Nephron (organoid): Measurements from ENCODE around the gene GBA2.

Experiments
- H3K27ac Mint-ChIP-seq, 3 experiments: 2 replicates each; pipeline ENCODE4 v1.8.0; 2020; ENCODE audit warnings: mixed read lengths in 3 of 3, mild to moderate bottlenecking in 2 of 3, moderate library complexity in 1 of 3
- H3K27me3 Mint-ChIP-seq: 2 replicates; pipeline ENCODE4 v1.8.0; 2021; ENCODE audit warnings: low read depth, mild to moderate bottlenecking, moderate library complexity, mixed read lengths
- H3K36me3 Mint-ChIP-seq: 2 replicates; pipeline ENCODE4 v1.8.0; 2020; ENCODE audit warnings: low read depth, mixed read lengths
- H3K4me1 Mint-ChIP-seq: 2 replicates; pipeline ENCODE4 v1.8.0; 2020; ENCODE audit warnings: mixed read lengths
- H3K4me3 Mint-ChIP-seq, 3 experiments: 2 replicates each; pipeline ENCODE4 v1.8.0; 2020; ENCODE audit warnings: mild to moderate bottlenecking in 3 of 3, mixed read lengths in 3 of 3, moderate library complexity in 2 of 3
- H3K9me3 Mint-ChIP-seq: 2 replicates; pipeline ENCODE4 v1.8.0; 2020; ENCODE audit warnings: mixed read lengths
- CTCF ChIP-seq, 3 experiments: fragments of 200-600 bp; sonication (generic); IDR thresholded peaks; one replicate each; pipeline ENCODE4 v1.5.0; 2021; ENCODE audit warnings: antibody characterized with exemption in 3 of 3; ENCODE audit not compliant: unreplicated experiment in 3 of 3

Gene GBA2

GRCh38 chr9:35783418-35783817 is 34.4 kb upstream of the GBA2 start:
- H3K4me1 Mint-ChIP-seq: no peaks in the 10 kb centered on the region
- H3K27me3 Mint-ChIP-seq: peaks cover 10% of the 10 kb centered on the region
- H3K4me3 Mint-ChIP-seq: no peak overlapping the region
- no peak overlapping the region for H3K27ac Mint-ChIP-seq
- TF ChIP-seq CTCF (IDR thresholded peaks at IDR 0.05; ENCODE audit: unreplicated experiment in 3 of 3): no peak
- H3K36me3 Mint-ChIP-seq: peaks cover 10% of the 10 kb centered on the region
- H3K9me3 Mint-ChIP-seq: no peaks in the 10 kb centered on the region

- TF ChIP-seq CTCF (IDR thresholded peaks at IDR 0.05; ENCODE audit: unreplicated experiment in 3 of 3): no peak
- no peaks in the 10 kb centered on the region for H3K9me3 Mint-ChIP-seq
- H3K27me3 Mint-ChIP-seq: peaks cover 10% of the 10 kb centered on the region
- peaks cover 2% of the 10 kb centered on the region for H3K4me1 Mint-ChIP-seq
- H3K36me3 Mint-ChIP-seq: peaks cover 10% of the 10 kb centered on the region
- no peak overlapping the region for H3K27ac Mint-ChIP-seq
- H3K4me3 Mint-ChIP-seq: no peak overlapping the region
These were observed 32.0 kb upstream of the GBA2 start for GRCh38 chr9:35781066-35781465.

GRCh38 chr9:35778496-35778895 is 29.5 kb upstream of the GBA2 start:
- H3K4me1 Mint-ChIP-seq: peaks cover 16% of the 10 kb centered on the region
- H3K4me3 Mint-ChIP-seq: no peak overlapping the region
- H3K9me3 Mint-ChIP-seq: no peaks in the 10 kb centered on the region
- peaks cover 10% of the 10 kb centered on the region for H3K27me3 Mint-ChIP-seq
- H3K27ac Mint-ChIP-seq: no peak overlapping the region
- no peak for TF ChIP-seq CTCF (IDR thresholded peaks at IDR 0.05; ENCODE audit: unreplicated experiment in 3 of 3)
- H3K36me3 Mint-ChIP-seq: peaks cover 4% of the 10 kb centered on the region

- TF ChIP-seq CTCF (IDR thresholded peaks at IDR 0.05; ENCODE audit: unreplicated experiment in 3 of 3): no peak
- H3K27me3 Mint-ChIP-seq: peaks cover 10% of the 10 kb centered on the region
- H3K4me3 Mint-ChIP-seq: no peak overlapping the region
- H3K36me3 Mint-ChIP-seq: no peaks in the 10 kb centered on the region
- peaks cover 16% of the 10 kb centered on the region for H3K4me1 Mint-ChIP-seq
- peak overlapping the region in 2 of 3 experiments; percentile 16 to 42 for H3K27ac Mint-ChIP-seq
- no peaks in the 10 kb centered on the region for H3K9me3 Mint-ChIP-seq
These were observed 27.0 kb upstream of the GBA2 start for GRCh38 chr9:35776018-35776417.

GRCh38 chr9:35774907-35775635 is 26.0 kb upstream of the GBA2 start:
- TF ChIP-seq CTCF (IDR thresholded peaks at IDR 0.05; ENCODE audit: unreplicated experiment in 3 of 3): no peak
- no peaks in the 10 kb centered on the region for H3K9me3 Mint-ChIP-seq
- peaks cover 4% of the 10 kb centered on the region for H3K27me3 Mint-ChIP-seq
- H3K27ac Mint-ChIP-seq: peak overlapping the region; percentile 71 to 74 (median 74)
- H3K4me1 Mint-ChIP-seq: peaks cover 16% of the 10 kb centered on the region
- H3K4me3 Mint-ChIP-seq: no peak overlapping the region
- H3K36me3 Mint-ChIP-seq: no peaks in the 10 kb centered on the region

GRCh38 chr9:35771943-35772342 is 22.9 kb upstream of the GBA2 start:
- Mint-ChIP-seq H3K9me3 (no peaks in the 10 kb centered on the region), H3K36me3 (no peaks in the 10 kb centered on the region), H3K4me1 (peaks cover 16% of the 10 kb centered on the region), H3K27me3 (no peaks in the 10 kb centered on the region), H3K27ac (no peak overlapping the region), H3K4me3 (no peak overlapping the region)
- no peak for TF ChIP-seq CTCF (IDR thresholded peaks at IDR 0.05; ENCODE audit: unreplicated experiment in 3 of 3)
